A673 (cell line): Measurements from ENCODE around the gene SPAG16. TPM values are rescaled to one million over a fixed set of nuclear protein-coding genes. Genes with fewer than 3 reads are reported as not detected.

ENCODE experiments used
- BruUV-seq: library from RNA; stranded (reverse); fragments of 400-500 nt; replicated peaks from 2 replicates; lab custom pipeline; 2021; lab: Mats Ljungman, UMichigan
- CTCF ChIA-PET: fragments of 300-600 bp; sonication (Branson Sonifier 250); formaldehyde crosslinking; loops from one replicate; lab custom pipeline; 2022; ENCODE audit warnings: antibody characterized with exemption; lab: Charles Lee
- POLR2A ChIA-PET: fragments of 300-600 bp; sonication (Branson Sonifier 250); formaldehyde crosslinking; loops from one replicate; lab custom pipeline; 2022; ENCODE audit warnings: antibody characterized with exemption; ENCODE audit not compliant: low non-redundant PET; lab: Charles Lee
- DNase-seq: peaks from one replicate; pipeline ENCODE4 v3.0.0-alpha.2; 2015; ENCODE audit warnings: low spot score
- H3K27ac ChIP-seq: fragments of 200-600 bp; sonication (generic); 2 replicates; pipeline ENCODE4 v1.5.1; 2016; ENCODE audit warnings: mixed run types, low read depth, mild to moderate bottlenecking, mixed read lengths, antibody characterized with exemption, low read length; ENCODE audit not compliant: poor library complexity, severe bottlenecking
- H3K27me3 ChIP-seq: fragments of 200-600 bp; sonication (generic); replicated peaks from 2 replicates; pipeline ENCODE4 v1.6.1; 2017; ENCODE audit warnings: mixed run types, low read depth, mild to moderate bottlenecking, mixed read lengths, antibody characterized with exemption, low read length; ENCODE audit not compliant: insufficient read depth, poor library complexity
- H3K36me3 ChIP-seq: fragments of 200-600 bp; sonication (generic); 2 replicates; pipeline ENCODE4 v1.6.1; 2016; ENCODE audit warnings: mixed run types, mild to moderate bottlenecking, mixed read lengths, antibody characterized with exemption, low read length; ENCODE audit not compliant: insufficient read depth, poor library complexity, severe bottlenecking
- H3K4me1 ChIP-seq: fragments of 200-600 bp; sonication (generic); 2 replicates; pipeline ENCODE4 v1.6.1; 2017; ENCODE audit warnings: mixed run types, mild to moderate bottlenecking, mixed read lengths, antibody characterized with exemption, low read length; ENCODE audit not compliant: insufficient read depth, poor library complexity, severe bottlenecking
- H3K4me3 ChIP-seq: fragments of 200-600 bp; sonication (generic); 2 replicates; pipeline ENCODE4 v1.5.1; 2016; ENCODE audit warnings: low read depth, mixed run types, mild to moderate bottlenecking, mixed read lengths, low read length; ENCODE audit not compliant: poor library complexity, severe bottlenecking
- H3K9me3 ChIP-seq: fragments of 200-600 bp; sonication (generic); 2 replicates; pipeline ENCODE4 v1.6.1; 2016; ENCODE audit warnings: mixed run types, low read depth, mild to moderate bottlenecking, mixed read lengths, antibody characterized with exemption, low read length; ENCODE audit not compliant: poor library complexity, severe bottlenecking
- CTCF ChIP-seq: fragments of 300-800, 200-600 bp; sonication (generic); conservative IDR thresholded peaks from 2 replicates; pipeline ENCODE4 v1.5.1; 2017; ENCODE audit warnings: low read depth, mild to moderate bottlenecking, antibody characterized with exemption, low read length, moderate library complexity, mixed read lengths
- EZH2 ChIP-seq: fragments of 200-600 bp; sonication (generic); IDR thresholded peaks from 2 replicates; pipeline ENCODE4 v1.6.1; 2017; ENCODE audit warnings: borderline replicate concordance, low read depth, mild to moderate bottlenecking, mixed read lengths, antibody characterized with exemption, low read length; ENCODE audit not compliant: poor library complexity, severe bottlenecking
- intact Hi-C: fragments of 100-400 bp; cut with micrococcal nuclease; formaldehyde crosslinking; loops from one replicate; pipeline ENCODE4 v1.10.0; 2022; ENCODE audit not compliant: unreplicated experiment
- total RNA-seq: library from RNA; stranded (reverse); gene quantifications from 2 replicates; pipeline ENCODE4 v1.2.3, GENCODE V29; 2021

Gene SPAG16
- total RNA-seq, 1 experiment from 2014 or later: 13.1 TPM

DNA sequence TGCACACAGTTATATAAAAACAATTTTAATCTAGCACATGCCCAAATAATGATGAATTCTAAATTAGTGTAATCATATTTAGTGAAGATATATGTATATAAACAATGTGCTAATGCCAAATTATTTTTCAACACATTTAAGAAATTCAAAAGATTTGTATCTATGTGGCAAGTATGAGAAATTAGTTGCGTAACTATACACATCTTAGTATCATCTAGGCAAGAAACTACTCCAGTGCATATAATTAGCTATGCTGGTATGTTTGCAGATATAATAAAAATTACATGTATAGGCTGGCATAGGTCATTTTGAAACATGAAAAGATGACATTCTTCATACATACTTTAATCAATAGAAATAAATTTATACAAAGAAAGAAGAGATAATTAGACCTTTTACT lies 874.6 kb downstream of the SPAG16 start:
- Histone ChIP-seq H3K9me3 (no peaks in the 10 kb centered on the region), H3K36me3 (no peaks in the 10 kb centered on the region), H3K4me1 (no peaks in the 10 kb centered on the region), H3K4me3 (no peak overlapping the region), H3K27ac (no peak overlapping the region), H3K27me3 (no peaks in the 10 kb centered on the region)
- no TSS peak for BruUV-seq
- intact Hi-C loops: no loop called here
- ChIA-PET CTCF (no interaction called here), POLR2A (no interaction called here)
- no peak for DNase-seq
- TF ChIP-seq CTCF (no peak), EZH2 (no peak)

DNA sequence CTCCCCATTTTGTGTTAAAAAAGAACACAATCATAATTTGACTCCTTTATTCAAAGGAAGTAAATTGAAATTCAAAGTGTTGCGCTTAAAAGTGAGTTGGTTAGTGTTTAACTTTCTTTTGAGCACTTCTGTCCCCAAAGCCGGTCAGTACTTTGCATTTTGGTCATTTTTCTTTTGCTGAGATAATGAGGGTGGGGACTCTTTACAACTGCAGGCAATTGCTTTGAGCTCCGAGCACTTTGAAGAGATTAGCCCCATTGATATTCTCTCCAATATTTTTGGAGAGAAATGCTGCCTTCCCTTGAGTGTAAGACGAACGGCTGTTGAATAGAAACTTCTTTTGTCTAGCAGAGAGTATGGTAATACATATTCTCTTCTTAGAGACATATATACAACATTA lies 885.0 kb downstream of the SPAG16 start:
- CTCF ChIA-PET: no interaction called here
- H3K27ac ChIP-seq: no peak overlapping the region
- intact Hi-C loops: no loop called here
- H3K4me1 ChIP-seq: no peaks in the 10 kb centered on the region
- no TSS peak for BruUV-seq
- no peaks in the 10 kb centered on the region for H3K36me3 ChIP-seq
- TF ChIP-seq EZH2: no peak
- POLR2A ChIA-PET: no interaction called here
- no peaks in the 10 kb centered on the region for H3K27me3 ChIP-seq
- no peaks in the 10 kb centered on the region for H3K9me3 ChIP-seq
- no peak overlapping the region for H3K4me3 ChIP-seq
- no peak for DNase-seq

GRCh38 chr2:214169736-214170135 lies 885.5 kb downstream of the SPAG16 start:
- BruUV-seq: no TSS peak
- TF ChIP-seq CTCF (no peak), EZH2 (no peak)
- Histone ChIP-seq H3K27ac (no peak overlapping the region), H3K36me3 (no peaks in the 10 kb centered on the region), H3K4me3 (no peak overlapping the region), H3K9me3 (no peaks in the 10 kb centered on the region), H3K4me1 (no peaks in the 10 kb centered on the region), H3K27me3 (no peaks in the 10 kb centered on the region)
- ChIA-PET POLR2A (no interaction called here), CTCF (no interaction called here)
- DNase-seq: no peak
- intact Hi-C loops: no loop called here

- Histone ChIP-seq H3K27me3 (no peaks in the 10 kb centered on the region), H3K4me1 (no peaks in the 10 kb centered on the region), H3K9me3 (no peaks in the 10 kb centered on the region), H3K4me3 (no peak overlapping the region), H3K36me3 (no peaks in the 10 kb centered on the region), H3K27ac (no peak overlapping the region)
- no peak for DNase-seq
- TF ChIP-seq EZH2 (no peak), CTCF (no peak)
- ChIA-PET CTCF (no interaction called here), POLR2A (no interaction called here)
- intact Hi-C loops: no loop called here
- no TSS peak for BruUV-seq
Measured at GRCh38 chr2:214174563-214174962, 890.3 kb downstream of the SPAG16 start.
